Esophagus muscularis mucosa (tissue), 4 donors: ENCODE measurements around the gene IQSEC3. TPM values are rescaled to one million over a fixed set of nuclear protein-coding genes. Genes with fewer than 3 reads are reported as not detected.

Experiments used
- DNase-seq: peaks from one replicate; pipeline ENCODE4 v3.0.0-alpha.2; 2017; ENCODE audit errors: extremely low spot score
- H3K27ac ChIP-seq, 4 donors: fragments of 200-600 bp; sonication (generic); replicated peaks in 1 of 4; 1 replicate in 3 of 4; 2 replicates in 1 of 4; pipeline ENCODE4 v1.5.1; 2016 to 2019; ENCODE audit warnings: mild to moderate bottlenecking in 1 of 4
- H3K27me3 ChIP-seq, 4 donors: fragments of 200-600 bp; sonication (generic); one replicate each; pipeline versions ENCODE4 v1.5.1 to v1.6.0; 2016 to 2019
- H3K36me3 ChIP-seq, 4 donors: fragments of 200-600 bp; sonication (generic); one replicate each; pipeline ENCODE4 v1.5.1; 2016 to 2019
- H3K4me1 ChIP-seq, 4 donors: fragments of 200-600 bp; sonication (generic); one replicate each; pipeline ENCODE4 v1.5.1; 2016 to 2019
- H3K4me3 ChIP-seq, 4 donors: fragments of 200-600 bp; sonication (generic); 1 replicate in 2 of 4; 2 replicates in 2 of 4; pipeline ENCODE4 v1.5.1; 2016 to 2019; ENCODE audit warnings: mild to moderate bottlenecking in 4 of 4, moderate library complexity in 1 of 4
- H3K9me3 ChIP-seq, 4 donors: fragments of 200-600 bp; sonication (generic); 1 replicate in 3 of 4; 2 replicates in 1 of 4; pipeline ENCODE4 v1.5.1; 2016 to 2019
- EP300 ChIP-seq: sonication (generic); formaldehyde crosslinking; IDR thresholded peaks from one replicate; pipeline ENCODE4 v1.6.1; 2017; ENCODE audit warnings: antibody characterized with exemption
- POLR2A ChIP-seq: fragments of 450-650 bp; IDR thresholded peaks from one replicate; pipeline ENCODE4 v1.6.1; 2017; ENCODE audit warnings: antibody characterized with exemption, moderate library complexity, mild to moderate bottlenecking, low read depth
- POLR2AphosphoS5 ChIP-seq, 2 donors: sonication (generic); formaldehyde crosslinking; IDR thresholded peaks; one replicate each; pipeline ENCODE4 v1.6.1; 2017; ENCODE audit warnings: antibody characterized with exemption in 2 of 2
- WGBS: methylation state at CpG from one replicate; pipeline ENCODE4 v1.1.5; 2018; 5-methylcytosine and 5-hydroxymethylcytosine counted together
- intact Hi-C: fragments of 100-400 bp; cut with DNase I; formaldehyde crosslinking; loops from one replicate; pipeline ENCODE4 v1.15.1; 2023
- total RNA-seq, 4 donors: library from RNA; depleted of rRNA; stranded (reverse); fragments of >200 nt; gene quantifications; one replicate each; pipeline versions ENCODE4 v1.1.0 to v1.2.1, GENCODE V29; 2016
- TF ChIP-seq, protein P1 (sequence below), 3 experiments: fragments of 200-600 bp in 2 of 3; fragments of 450-650 bp in 1 of 3; sonication (generic) in 2 of 3; IDR thresholded peaks; one replicate each; pipeline ENCODE4 v1.5.1; 2017 to 2019; ENCODE audit warnings: antibody characterized with exemption in 3 of 3, mild to moderate bottlenecking in 2 of 3, moderate library complexity in 1 of 3

Gene IQSEC3
- total RNA-seq, 4 donors from 2014 or later, result 0.26 to 2.3 (median 1.4) TPM

DNA sequence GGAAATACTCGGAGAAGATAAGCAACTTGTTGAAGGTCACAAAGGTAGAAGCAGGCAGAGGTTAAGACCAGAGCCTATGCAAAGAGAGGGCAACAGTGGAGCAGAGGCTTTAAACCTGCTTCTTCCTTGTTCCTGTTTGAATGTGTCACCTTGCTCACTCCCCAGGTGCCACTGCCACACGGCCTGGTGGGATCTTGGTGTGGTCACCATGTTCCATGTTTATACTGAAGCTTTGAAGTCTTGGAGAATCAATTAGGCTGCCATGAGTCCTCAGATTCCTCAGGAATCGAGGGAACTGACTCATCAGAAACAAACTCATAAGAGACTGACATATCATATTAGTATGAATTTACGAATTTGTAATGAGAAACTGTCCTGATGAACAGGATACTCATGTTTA is 46.8 kb downstream of the IQSEC3 start:
- intact Hi-C loops, result no loop called here
- no peak for DNase-seq
- Histone ChIP-seq H3K36me3 (no peaks in the 10 kb centered on the region), H3K4me3 (no peak overlapping the region), H3K27ac (no peak overlapping the region), H3K9me3 (no peaks in the 10 kb centered on the region), H3K4me1 (no peaks in the 10 kb centered on the region), H3K27me3 (peaks cover 0 to 63% (median 0%) of the 10 kb centered on the region in 4 donors)
- WGBS, result 83% methylated on average over 4 of the region's 4 CpGs
- TF ChIP-seq POLR2A (no peak), EP300 (no peak), POLR2AphosphoS5 (IDR thresholded peaks at IDR 0.05) (no peak)
- TF ChIP-seq, protein P1, sequence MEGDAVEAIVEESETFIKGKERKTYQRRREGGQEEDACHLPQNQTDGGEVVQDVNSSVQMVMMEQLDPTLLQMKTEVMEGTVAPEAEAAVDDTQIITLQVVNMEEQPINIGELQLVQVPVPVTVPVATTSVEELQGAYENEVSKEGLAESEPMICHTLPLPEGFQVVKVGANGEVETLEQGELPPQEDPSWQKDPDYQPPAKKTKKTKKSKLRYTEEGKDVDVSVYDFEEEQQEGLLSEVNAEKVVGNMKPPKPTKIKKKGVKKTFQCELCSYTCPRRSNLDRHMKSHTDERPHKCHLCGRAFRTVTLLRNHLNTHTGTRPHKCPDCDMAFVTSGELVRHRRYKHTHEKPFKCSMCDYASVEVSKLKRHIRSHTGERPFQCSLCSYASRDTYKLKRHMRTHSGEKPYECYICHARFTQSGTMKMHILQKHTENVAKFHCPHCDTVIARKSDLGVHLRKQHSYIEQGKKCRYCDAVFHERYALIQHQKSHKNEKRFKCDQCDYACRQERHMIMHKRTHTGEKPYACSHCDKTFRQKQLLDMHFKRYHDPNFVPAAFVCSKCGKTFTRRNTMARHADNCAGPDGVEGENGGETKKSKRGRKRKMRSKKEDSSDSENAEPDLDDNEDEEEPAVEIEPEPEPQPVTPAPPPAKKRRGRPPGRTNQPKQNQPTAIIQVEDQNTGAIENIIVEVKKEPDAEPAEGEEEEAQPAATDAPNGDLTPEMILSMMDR (IDR thresholded peaks at IDR 0.05), result no peak

DNA sequence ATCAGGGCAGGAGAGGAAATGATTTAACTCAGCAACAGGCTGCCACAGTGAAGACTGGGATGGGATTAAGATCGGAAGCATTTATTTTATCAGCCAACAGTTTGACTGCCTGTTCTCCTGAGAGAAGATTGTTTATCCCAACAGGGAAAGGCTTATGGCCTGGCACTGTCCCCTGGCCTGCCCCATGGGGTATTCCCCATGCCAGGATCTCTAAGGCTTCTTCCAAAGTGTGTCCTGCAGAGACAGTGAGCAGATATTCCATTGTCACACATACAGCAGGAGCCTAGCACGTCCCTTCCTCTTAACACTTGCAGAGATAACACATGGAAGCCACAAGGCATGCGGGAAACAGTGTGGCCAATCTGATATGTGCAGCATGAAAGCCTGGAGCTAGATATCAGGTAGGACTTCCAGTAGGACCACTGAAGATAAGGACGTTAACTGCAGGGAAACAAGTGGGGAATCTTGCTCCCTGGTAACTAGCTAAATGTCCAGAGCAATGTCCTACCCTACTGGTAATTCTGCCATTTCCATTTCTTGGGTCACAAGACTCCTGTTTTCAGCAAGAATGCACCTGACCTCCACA is 48.2 kb downstream of the IQSEC3 start:
- Histone ChIP-seq H3K9me3 (no peaks in the 10 kb centered on the region), H3K27me3 (peaks cover 0 to 67% (median 0%) of the 10 kb centered on the region in 4 donors), H3K4me1 (no peaks in the 10 kb centered on the region), H3K36me3 (no peaks in the 10 kb centered on the region), H3K27ac (no peak overlapping the region), H3K4me3 (no peak overlapping the region)
- intact Hi-C loops, result no loop called here
- TF ChIP-seq POLR2AphosphoS5 (IDR thresholded peaks at IDR 0.05) (no peak), EP300 (no peak), POLR2A (no peak)
- TF ChIP-seq, protein P1 (IDR thresholded peaks at IDR 0.05), result no peak
- WGBS, result 69% methylated on average over 4 of the region's 4 CpGs
- no peak for DNase-seq

DNA sequence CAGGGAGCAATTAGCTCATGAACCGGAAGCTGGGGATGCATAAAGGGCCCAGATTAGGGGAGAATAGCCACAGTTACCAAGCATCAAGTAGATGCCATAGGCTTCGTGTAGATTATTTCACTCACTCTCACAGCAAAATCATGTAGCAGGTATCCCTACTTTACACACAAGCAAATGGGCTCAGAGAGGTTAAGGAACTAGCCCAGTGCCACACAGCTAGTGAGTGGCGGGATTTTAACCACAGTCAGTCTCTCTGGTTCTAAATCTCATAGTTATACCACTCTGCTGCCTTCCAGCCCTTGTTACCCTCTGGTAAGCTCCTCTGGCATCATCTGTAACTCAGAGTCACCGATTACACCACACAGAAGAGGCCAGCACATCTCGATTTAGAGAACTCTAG is 49.0 kb downstream of the IQSEC3 start:
- DNase-seq, result no peak
- Histone ChIP-seq H3K27me3 (peaks cover 0 to 64% (median 0%) of the 10 kb centered on the region in 4 donors), H3K27ac (no peak overlapping the region), H3K36me3 (no peaks in the 10 kb centered on the region), H3K4me1 (no peaks in the 10 kb centered on the region), H3K9me3 (no peaks in the 10 kb centered on the region), H3K4me3 (no peak overlapping the region)
- WGBS, result 79% methylated on average over 5 of the region's 5 CpGs
- no peak for TF ChIP-seq EP300
- TF ChIP-seq, protein P1 (IDR thresholded peaks at IDR 0.05), result no peak
- TF ChIP-seq POLR2A, result no peak
- TF ChIP-seq POLR2AphosphoS5 (IDR thresholded peaks at IDR 0.05), result no peak
- intact Hi-C loops, result no loop called here

DNA sequence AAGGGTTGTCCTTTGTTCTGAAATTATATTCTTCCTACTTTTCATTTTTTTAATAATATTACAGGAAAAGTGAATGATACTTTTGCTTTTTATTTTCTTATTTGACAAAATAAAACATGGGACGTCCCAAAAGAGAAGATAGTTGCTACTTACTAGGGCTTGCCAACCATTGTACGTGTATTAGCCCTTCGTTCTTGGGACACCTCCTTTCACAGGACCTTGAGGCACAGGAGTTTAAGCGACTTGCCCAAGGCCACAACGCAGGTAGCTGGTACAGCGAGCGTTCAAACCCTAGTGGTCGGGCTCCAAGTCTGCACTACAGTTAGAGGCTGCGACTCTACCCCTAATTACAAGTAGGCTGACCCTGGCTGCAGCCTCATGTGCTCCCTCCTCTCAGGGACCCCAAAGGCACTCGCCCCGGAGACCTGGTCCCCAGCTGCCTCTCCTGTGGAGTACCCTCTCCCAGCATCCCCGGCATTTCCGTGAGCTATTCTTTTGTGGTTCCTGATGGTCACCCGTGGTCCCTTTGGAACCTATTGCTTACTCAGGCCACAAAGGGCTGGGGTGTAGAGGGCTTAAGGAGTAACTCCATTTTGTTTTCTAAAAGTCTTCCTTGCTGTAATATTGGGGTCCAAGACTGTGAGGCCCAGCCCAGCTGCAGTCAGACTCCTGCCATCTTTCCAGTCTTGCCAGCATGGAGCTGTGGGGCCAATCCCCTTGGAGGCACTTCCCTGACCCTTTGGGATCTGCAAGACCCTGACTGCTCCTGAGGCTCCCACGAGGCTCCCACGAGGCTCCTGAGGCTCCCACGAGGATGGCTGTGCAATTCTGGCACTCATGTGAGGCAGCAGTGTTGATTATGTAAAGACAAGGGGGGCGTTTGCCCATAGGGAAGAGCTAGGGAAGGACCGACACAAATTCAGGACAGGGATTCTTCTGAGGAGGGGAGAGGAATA is 49.7 kb downstream of the IQSEC3 start:
- Histone ChIP-seq H3K4me3 (no peak overlapping the region), H3K27ac (no peak overlapping the region), H3K9me3 (no peaks in the 10 kb centered on the region), H3K27me3 (peaks cover 0 to 61% (median 0%) of the 10 kb centered on the region in 4 donors), H3K4me1 (no peaks in the 10 kb centered on the region), H3K36me3 (no peaks in the 10 kb centered on the region)
- WGBS, result 87% methylated on average over 16 of the region's 19 CpGs
- TF ChIP-seq, protein P1 (IDR thresholded peaks at IDR 0.05), result no peak
- TF ChIP-seq POLR2A, result no peak
- TF ChIP-seq EP300, result no peak
- TF ChIP-seq POLR2AphosphoS5 (IDR thresholded peaks at IDR 0.05), result no peak
- intact Hi-C loops, result no loop called here
- no peak for DNase-seq
